GM21526 (cell line): ENCODE data around the gene AGAP1.

Experiments
- ATAC-seq: cut with Tn5 transposase; IDR thresholded peaks from one replicate; pipeline ENCODE4 v1.9.1; 2021; ENCODE audit warnings: moderate library complexity; ENCODE audit not compliant: unreplicated experiment, low FRiP score

AGAP1 gene

DNA sequence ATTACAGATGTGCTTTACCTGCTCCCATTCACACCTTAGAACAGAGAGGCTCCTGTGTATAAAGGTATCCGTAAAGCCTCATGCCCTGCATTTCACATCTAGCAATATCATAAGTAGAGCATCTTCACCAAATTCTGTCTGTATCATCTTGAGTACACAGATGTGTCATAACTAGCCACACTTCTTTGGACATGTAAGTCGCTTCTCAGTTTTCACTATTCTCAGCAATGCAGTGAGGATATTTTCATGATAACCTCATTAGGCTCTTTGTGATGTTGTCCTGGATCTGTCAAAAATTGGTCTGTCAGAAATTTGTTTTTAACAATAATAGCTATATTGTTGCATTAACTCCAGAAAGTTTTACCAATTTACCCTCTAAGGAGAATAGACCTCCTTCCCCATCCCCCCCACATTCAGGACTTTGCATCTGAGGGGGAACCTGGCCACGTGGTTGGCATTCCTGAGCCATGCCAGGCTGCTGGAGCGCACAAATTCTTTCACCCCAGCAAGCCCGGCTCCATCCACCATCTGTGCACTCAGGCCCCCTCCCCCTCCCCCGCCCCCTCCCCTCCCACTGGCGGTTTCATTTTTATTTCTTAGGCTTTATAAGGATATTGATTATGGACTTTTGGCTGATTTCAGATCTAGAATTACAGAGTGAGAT is 34.1 kb downstream of the AGAP1 start:
- no peak for ATAC-seq

DNA sequence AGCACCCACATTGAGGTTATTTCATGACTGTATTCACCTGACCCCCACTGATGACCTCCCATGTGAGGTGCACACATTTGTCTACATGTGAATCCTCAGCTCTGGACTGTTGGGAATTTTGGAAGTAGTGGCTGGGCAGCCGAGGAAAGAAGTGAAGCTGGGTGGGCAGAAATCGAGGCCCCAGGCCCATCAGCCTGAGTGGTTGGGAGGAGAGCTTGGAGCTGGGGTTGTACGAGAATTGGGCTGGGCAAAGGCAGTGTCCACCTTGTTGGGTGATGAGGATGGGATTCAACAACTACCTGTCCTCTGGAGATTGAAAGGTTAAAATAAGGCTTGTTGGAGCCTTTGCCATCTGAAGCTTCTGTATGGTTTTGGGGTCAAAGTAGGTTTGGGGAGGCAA is 35.8 kb downstream of the AGAP1 start:
- ATAC-seq: no peak

DNA sequence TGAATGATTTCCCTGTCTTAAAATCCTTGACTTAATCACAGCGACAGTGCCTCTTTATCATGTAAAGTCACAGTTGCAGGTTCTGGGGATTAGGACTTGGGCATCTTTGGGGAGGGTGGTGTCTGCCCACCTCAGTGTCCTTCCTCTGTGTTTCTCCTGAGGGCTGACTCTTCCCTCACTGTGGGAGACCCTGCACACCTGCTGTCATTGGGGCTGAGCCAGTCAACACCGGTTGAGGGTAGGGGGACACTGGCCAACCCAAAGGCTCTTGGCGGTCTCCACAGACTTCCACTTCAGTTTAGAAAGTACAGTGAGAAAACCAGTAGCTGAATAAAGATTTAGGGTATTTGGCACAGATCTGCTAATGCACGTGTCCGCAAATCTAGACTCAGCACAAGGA is 36.9 kb downstream of the AGAP1 start:
- ATAC-seq: no peak

DNA sequence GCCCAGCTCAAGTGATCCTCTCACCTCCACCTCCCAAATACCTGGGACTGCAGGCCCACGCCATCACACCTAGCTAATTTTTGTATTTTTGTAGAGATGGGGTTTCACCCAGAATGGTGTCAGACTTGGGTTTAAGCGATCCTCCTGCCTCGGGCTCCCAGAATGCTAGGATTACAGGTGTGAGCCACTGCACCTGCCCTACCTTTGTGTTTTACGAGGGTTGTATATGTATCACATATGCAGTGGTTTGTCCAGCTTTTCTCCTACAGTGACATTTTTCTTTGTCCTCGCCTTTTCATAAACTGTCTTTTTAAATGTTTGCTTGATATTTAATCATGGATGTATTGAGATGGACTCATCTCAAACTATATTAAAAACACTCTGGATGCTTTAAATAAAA is 38.5 kb downstream of the AGAP1 start:
- no peak for ATAC-seq

DNA sequence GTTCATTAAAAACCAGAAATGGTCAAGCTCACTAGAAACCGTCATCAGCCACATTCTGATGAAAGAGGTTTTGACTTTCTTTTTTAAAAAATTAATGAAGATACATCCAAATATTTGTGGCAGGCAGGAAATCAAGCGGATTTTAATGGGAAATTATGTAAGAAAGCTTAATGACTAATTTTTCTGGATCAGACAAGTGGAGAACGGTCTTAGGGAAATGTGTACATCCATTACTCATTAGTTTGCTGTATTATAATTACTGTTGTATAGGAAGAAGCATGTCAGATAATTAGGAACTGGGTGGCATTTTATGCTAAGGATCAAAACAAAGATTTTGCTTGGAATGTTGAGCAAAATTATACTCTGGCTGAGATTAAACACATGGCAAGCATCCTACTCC is 39.4 kb downstream of the AGAP1 start:
- no peak for ATAC-seq

DNA sequence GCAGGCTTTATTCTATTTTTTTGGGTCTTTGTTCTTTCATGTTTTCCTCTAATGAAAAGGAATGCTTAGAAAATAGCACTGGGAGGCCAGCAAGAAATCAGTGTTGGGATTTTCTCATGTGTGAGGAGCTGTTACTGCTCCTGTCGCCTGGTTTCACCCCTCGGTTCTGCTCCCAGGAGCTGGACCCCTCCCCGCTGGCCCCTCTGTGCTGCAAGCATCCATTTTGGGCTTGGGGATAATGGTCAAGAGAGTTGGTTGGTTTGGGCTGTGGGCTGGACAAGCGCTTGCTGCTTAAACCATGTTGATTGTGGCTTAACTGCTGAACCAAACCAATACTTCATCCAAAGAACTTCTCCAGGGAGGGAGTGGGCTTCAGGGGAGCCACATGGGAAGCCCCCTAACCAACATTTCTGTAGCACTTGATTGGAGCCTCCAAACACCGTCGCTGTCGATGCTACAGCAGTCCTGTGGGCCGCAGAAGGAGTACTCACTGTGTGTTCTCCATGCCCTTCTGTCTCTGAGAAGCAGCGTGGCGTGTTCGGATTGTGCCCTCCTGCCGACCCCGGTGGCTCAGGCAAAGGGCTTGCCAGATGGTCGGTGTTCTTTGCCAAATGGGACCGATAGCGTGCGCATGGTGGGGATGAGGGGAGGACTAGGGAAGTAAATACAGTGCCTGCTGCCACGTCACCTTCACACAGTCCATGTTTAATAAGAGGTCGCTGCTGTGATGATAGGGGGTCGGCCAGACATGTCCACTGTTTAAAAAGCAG is 40.0 kb downstream of the AGAP1 start:
- no peak for ATAC-seq

DNA sequence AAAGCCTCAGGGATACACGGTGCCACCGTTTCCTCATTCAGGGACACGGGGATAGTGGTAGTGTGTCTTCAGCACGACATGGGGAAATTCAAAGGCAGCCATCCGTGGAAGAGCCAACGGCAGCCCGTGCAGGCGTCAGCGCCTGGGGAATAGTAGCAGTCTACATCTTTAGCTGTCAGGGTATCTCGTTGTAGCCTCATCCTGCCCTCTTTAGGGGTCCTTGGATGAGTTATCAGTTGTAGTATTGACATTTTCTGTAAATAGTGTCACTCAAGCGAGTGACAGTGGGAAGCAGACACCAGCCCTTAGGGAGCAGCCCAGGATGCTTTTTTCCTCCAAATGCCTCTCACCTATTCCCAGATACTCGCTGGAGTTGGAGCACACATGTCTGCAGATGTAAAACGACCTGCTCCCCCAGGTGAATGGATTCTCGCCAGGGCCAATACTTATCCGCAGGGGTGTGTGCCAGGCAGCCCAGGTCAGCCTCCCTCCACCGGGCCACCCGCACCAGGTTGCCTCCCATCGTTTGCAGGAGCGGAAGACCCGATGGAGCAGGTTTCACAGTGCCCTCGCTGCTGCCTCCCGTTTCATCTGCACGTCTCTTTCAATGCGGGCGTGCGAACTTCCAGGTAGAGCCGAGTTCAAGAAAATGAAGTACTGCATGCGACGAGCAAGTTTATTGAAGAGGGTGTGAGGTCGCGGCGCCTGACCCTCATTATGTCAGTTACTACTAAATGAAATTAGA is 41.0 kb downstream of the AGAP1 start:
- ATAC-seq: no peak

DNA sequence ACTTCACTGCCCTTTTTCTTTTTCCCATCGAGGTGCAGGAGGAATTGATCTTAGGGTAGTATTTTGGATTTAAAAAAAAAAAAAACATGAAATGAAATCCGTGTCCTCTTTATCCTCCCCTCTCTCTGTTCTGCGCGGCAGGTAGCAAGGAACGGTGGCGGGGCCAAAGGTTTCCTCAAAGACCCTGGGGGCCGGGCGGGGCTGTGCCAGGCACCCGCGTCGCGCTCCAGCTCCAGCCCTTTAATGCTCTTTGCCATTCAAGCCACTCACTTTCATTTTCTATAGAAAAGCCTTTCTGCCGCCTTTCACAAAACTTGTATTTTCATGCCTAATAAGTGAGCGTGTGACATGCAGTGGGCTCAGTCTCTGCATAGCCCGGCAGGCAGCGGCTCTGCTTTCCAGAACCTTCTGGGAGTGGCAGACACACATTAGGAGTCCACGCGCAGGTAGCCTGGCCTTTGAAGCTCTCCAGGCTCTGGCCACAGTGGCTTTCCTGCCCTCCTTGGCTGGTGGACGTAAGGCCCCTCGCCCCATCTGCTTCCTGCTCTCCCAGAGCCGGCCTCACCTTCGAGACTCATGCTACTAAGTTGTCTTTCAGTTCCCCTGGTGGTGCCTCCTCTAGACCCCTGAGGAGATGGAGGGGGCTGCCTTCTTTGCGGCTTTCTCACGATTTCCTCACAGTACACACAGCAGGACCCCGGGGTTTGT is 41.7 kb downstream of the AGAP1 start:
- ATAC-seq: no peak

DNA sequence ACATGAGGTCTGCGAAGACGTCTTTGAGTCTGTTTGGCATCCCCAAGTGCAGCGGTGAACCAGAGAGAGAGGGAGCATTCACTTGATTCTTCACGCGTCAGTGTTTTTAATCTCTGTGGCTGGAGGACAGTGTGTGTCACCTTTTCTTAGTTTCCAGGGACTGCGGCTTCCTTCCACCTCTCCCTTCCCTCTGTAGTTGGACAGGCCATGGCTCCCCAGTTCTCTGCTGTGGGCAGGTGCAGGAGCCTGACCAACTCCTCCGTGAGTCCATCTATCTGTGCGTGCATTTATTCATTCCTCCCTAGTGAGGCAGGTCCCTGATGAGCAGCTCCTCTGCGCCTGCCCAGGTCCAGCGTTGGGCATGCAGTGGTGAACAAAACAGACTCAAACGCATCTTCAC is 42.9 kb downstream of the AGAP1 start:
- no peak for ATAC-seq

DNA sequence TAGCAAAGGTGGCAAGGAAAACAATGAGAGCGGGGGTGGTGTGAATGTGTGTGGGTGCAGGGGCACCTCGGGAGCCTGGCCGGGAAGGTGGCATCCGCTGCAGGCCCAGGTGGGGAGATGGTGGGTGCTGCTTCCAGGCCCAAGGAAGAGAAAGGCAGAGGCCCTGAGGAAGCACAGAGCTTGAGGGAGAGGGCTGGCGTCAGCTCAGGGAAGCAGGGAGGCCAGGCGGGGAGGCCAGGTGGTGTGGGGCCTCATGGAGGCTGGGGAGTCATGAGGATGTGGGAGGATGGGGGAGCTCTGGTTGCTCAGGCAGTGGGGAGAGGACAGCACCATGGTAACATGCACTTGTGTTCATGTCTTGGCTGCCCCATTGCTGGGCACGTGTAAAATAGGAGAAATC is 43.3 kb downstream of the AGAP1 start:
- no peak for ATAC-seq

DNA sequence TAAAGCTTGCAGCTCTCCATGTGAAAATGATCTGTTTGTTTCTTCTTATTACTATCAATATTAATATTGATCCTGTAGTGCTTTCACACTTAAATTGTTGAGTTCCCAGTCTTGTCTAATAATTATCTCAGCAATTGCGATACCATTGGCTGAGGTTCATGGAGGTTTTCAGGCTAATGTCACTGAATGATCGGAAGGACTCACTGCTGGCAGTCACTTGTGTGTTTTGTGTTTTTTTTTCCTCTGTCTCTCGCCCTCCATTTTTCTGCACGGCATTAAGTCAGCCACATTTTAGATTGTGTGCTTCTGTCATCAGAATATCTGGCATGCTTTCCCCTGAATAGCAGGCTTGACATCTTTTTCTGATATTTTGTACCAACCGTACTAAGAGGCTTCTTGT is 43.7 kb downstream of the AGAP1 start:
- ATAC-seq: no peak

DNA sequence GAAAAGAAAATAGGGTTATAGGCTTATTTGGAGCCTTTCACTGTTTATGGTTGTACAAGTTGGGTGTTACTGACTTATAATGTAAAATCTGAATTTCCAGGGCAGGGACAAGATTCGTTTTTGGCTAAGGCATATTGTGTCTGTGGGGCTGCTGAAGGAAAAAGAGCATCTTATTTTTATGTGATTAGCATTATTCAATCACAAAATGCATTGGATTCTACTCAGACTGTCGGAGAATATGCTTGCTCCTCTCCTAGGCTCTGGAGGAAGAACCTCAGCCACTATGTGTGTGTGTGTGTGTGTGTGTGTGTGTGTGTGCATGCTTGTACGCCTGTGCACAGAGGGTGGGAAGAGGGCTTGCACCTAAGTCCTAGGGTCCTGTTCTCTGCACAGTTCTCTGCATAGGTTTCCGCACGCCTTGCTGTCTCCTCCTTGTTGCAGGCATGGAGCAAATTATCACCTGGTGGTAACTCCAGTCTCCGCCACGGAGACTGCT is 44.3 kb downstream of the AGAP1 start:
- ATAC-seq: no peak

DNA sequence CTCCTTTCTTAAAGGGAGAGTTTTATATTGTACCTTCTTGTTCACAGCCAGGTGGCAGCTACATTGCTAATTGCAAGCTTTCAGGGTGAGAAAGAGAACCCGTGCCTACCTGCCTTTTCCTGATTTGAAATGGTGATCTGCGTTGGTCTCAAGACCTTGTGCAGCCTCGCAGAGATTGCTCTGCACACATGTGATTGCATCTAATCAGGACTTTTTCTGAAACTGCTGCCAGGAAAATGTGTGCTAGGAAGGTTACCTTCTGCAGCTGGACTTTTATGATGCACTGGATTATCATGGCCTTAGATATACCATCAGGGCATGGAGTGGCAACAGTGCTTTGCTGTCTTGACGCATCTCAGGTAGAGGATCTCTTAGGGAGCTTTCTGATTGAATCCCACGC is 45.1 kb downstream of the AGAP1 start:
- no peak for ATAC-seq

DNA sequence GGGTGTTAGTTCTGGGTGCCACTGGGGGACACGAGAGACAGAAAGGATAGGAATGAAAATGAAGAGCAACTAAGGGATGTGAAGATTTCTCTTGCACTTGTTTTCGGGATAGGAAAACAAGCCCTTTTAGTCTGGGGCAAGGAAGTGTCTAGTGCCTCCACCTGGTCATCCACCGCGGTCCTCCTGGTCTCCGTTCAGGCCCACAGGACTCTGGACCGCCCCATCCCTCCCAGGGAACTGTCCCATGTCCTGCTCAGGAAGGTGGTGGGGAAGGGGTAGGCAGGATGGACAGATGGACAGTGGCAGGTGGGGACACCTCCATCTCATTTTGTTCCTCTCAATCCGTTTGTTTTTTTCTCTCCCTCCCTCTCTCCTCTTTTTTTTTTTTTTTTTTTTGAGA is 45.9 kb downstream of the AGAP1 start:
- no peak for ATAC-seq

DNA sequence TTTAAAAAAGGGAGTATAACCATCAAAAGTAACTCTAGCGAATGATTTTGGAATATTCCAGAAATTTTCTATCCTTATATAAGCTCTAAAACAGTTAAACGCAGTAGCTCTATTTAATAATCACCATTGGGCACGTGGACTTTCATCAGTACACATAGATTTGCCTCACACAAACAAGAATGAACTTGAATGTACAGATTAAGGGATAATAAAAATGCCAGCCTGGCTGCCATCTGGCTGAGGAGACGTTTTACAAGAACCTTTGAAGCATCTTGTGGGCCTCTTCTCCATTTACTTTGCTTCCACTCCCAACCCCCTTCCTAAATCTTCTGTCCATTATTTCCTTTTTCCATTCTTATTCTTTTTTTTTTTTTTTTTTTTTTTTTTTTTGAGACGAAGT is 47.2 kb downstream of the AGAP1 start:
- ATAC-seq: no peak

DNA sequence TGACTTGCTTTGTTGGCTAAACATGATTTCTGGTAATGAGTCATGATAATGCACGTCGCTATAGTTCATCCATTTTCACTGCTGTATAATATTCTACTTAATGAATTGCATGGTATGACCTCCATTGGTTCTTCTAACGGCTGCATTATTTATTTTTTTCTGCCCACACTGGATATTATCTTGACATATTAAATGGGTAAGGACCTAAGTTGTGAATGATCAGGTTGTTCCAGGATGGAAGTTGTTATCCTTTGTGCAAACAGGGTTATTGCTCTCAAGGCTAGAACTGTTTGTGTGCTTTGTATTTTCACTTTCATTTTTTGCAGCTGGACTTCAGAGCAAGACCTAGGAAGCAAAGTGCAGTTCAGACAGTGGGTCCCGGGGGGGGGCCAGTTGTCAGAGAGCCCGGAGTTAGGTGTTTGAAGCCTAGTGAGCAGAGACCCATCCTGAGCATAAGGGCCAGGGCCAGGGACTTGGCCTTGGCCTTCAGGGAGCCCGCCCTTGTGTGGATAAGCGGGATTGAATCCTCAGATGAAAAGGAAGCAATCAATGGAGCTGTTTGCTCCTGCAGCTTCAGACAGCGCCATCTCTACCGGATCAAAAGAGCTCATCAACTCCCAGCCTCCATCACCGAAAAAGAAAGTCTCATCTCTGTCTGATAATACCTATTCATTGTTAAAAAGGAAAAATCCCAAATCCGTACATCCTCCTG is 48.2 kb downstream of the AGAP1 start:
- no peak for ATAC-seq

DNA sequence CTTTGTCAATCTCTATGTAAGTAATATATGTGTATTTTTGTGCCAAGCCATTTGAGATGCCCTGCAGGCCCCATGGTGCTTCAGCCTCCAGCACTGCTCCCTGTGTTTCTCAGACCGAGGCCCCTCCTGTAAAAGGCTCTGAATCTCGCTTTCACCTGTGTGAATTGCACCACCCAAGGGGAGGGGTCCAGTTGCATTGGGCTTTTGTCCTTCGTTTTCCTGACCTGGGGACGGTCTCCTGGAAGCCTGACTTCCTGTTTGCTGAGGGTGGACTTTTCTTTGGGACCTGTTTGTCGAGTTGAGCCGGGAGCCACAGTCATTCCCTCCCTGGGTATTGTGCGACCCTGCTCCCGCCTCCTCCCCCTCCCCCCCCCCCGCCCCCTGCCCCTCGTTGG is 48.9 kb downstream of the AGAP1 start:
- no peak for ATAC-seq

DNA sequence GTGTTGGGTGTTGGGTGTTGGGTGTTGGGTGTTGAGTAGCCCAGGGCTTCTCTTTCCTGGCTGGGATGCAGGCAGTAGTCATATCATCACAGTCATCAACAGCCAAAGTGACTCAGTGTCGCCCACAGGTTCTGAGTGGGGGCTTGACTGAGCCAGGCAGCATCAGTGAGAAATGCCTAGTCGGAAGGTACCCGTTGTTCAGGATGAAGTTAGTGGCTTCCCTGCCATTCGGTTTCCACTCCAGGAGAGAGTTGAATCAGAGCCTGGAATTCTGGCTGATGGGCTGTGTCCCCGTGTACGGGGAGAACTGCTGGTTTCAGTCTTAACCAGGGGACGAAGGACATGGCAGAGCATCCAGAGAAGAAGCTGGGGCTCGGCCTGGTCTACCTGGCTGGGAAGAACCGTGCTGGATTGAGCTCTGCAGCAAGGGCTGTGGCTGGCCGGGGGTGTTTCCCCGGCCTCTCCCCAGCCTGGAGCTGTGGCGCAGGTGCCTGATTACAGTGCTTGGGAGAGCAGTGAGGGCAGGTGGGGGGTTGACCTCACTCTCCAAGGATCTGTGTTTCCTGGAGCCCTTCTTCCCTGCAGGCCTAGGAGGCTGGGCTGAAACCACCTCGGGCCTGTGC is 49.4 kb downstream of the AGAP1 start:
- ATAC-seq: no peak

DNA sequence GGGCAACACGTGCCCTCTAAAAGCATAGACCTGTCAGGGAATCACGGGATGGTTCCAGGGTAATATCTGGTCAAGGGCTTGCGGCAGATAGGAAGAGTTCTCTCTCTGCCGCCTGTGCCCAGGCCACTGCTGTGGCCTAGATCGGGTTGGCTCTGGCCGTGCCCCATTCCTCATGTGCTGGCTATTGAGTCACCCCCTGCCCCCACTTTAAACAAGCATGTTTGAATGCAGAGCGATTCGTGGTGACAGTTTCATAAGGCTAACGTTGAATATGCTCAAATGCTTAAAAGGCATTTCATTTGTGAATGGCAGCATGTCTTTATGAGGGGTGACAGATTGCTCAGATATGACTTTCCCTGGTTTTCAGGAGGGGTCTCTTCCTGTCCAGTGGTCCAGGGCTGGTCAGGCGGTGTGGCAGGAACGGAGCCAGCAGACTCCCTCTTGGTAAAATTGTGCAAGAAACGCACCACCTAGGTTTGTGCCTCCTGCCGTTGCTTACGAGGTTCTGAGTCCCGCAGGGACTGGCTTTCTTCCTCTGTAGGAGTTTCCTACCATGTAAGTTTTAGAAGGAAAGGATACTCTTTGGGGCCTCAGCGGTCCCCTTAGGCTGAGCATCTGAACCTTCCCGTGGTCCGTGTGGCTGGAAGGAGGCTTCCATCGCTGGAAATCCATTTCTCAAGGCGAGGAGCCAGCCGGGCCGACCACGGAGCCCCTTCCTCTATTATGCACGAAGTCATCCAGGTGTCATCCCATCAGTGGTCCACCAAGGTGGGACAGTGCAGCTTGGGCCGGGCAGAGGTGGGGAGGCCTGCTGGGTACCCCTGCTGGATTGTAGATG is 50.2 kb downstream of the AGAP1 start:
- ATAC-seq: no peak
